ENCODE data around the gene COA7. TPM values are rescaled to one million over a fixed set of nuclear protein-coding genes. Genes with fewer than 3 reads are reported as not detected.
A peak's percentile ranks its signal among the peaks of the same experiment; 100 is the strongest.
"Not testable (repeated sequence)": the region's sequence is repeated elsewhere in the genome, so short reads cannot be mapped to it uniquely, and the experiment has no call there.

Gene COA7
- total RNA-seq, 1 donor from 2014 or later: 7.6 TPM

DNA sequence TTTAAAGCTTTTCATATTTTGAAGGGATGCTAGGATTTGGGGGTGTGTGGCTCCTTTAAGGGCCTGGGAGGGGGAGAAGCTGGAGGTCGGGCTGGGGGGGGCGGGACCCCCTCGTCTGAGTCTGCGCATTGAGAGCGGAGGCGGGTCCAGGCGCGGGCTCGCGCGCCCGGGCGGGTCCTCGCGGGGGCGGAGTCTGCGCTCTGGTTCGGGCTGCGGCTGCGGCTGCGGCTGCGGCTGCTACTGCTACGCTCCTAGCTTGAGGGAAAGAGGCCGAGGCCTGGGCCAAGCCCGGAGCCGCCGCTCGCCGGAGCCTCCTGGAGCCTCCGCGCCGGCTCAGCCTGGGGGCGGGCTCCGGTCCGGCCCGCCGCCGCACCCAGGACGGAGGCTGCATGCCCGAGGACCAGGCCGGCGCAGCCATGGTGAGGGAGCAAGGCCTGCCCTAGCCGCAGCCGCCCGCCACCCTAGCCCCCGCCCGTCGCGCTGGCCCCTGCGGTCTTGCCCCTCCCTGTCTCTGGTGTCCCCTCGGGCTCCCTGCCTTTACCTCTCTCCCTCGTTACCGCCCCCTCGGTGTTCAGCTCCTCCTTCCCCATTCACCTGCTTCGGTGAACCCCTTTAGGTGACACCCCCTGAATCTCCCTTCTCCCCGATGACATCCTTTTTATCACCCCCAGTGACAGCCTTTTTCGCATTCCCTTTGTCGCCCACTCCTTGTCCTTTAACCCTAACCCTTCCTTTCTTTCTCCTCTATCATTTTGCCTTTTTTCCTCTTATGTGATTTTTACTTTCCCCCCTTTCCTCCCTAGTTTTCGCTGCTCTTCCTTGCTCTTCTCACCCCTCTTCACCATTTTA lies 28.3 kb upstream of the COA7 start, which contains the start of gene ZYG11B:
Gene ZYG11B, plus strand, starts transcription at position 189 of the 849 bp plus-strand sequence. Its CDS starts 201 bp downstream, at position 390.
- intact Hi-C loops (cut with DNase I): loop anchor here (1.0 to 10.0 kb wide), 2 partner anchors 23 to 198 kb away; partner anchors contain the start of genes ECHDC2 and SCP2
- H3K27ac ChIP-seq: peak within 1 kb of the TSS; percentile 69 to 82
- H3K9me3 ChIP-seq: no peaks in the 10 kb centered on the region
- DNase-seq (ENCODE audit: low spot score in 2 of 2): peak; percentile 38 to 92
- peaks cover 7 to 8% of the 10 kb centered on the region in 2 donors for H3K4me1 ChIP-seq
- TF ChIP-seq, protein P1, sequence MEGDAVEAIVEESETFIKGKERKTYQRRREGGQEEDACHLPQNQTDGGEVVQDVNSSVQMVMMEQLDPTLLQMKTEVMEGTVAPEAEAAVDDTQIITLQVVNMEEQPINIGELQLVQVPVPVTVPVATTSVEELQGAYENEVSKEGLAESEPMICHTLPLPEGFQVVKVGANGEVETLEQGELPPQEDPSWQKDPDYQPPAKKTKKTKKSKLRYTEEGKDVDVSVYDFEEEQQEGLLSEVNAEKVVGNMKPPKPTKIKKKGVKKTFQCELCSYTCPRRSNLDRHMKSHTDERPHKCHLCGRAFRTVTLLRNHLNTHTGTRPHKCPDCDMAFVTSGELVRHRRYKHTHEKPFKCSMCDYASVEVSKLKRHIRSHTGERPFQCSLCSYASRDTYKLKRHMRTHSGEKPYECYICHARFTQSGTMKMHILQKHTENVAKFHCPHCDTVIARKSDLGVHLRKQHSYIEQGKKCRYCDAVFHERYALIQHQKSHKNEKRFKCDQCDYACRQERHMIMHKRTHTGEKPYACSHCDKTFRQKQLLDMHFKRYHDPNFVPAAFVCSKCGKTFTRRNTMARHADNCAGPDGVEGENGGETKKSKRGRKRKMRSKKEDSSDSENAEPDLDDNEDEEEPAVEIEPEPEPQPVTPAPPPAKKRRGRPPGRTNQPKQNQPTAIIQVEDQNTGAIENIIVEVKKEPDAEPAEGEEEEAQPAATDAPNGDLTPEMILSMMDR (IDR thresholded peaks at IDR 0.05): no peak
- no peaks in the 10 kb centered on the region for H3K36me3 ChIP-seq
- H3K27me3 ChIP-seq: no peaks in the 10 kb centered on the region
- H3K4me3 ChIP-seq: peak within 1 kb of the TSS; percentile 90 to 91

DNA sequence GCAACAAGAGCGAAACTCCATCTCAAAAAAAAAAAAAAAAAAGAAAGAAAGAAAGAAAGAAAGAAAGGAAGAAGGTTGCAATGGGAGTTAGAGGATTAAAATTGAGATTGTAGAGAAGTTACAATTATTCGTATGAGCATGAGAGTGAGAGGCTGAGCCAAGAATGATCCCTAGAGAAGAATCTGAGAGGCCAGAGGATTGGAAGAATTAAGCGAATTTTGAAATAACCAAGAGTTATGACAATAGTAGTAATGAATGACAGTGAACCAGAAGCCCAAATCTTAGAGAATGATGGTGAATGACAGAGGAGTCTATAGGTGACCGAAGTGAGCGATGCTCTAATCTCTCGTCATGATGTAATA lies 27.7 kb upstream of the COA7 start:
- Histone ChIP-seq H3K27ac (peak overlapping the region; percentile 45 to 69), H3K36me3 (no peaks in the 10 kb centered on the region), H3K27me3 (no peaks in the 10 kb centered on the region), H3K4me3 (peak overlapping the region; percentile 90 to 91), H3K9me3 (no peaks in the 10 kb centered on the region), H3K4me1 (peaks cover 7 to 8% of the 10 kb centered on the region in 2 donors)
- TF ChIP-seq, protein P1 (IDR thresholded peaks at IDR 0.05): no peak
- intact Hi-C loops (cut with DNase I): loop anchor here (1.0 to 10.0 kb wide), 2 partner anchors 23 to 199 kb away; partner anchors contain the start of genes ECHDC2 and SCP2
- DNase-seq (ENCODE audit: low spot score in 2 of 2): no peak

DNA sequence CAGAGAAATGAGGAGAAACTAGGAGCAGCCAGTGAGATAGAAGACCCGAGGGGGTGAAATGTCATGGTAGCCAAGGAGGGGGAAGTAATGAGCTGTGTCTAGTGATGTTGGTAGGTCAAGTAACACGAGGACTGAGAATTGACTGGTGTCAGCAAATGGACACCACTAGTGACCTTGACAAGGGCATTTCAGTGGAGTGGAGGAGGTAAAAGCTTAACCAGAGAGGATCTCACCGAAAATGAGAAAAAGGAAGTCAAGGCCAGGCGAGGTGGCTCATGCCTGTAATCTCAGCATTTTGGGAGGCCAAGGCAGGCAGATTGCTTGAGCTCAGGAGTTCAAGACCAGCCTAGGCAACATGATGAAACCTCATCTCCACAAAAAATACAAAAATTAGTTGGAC lies 25.1 kb upstream of the COA7 start:
- Histone ChIP-seq H3K27ac (no peak overlapping the region), H3K4me1 (peaks cover 3 to 7% of the 10 kb centered on the region in 2 donors), H3K27me3 (no peaks in the 10 kb centered on the region), H3K4me3 (no peak overlapping the region), H3K9me3 (no peaks in the 10 kb centered on the region), H3K36me3 (no peaks in the 10 kb centered on the region)
- intact Hi-C loops (cut with DNase I): loop anchor here (10.0 kb wide), 1 partner anchor 202 kb away; the partner anchor contains the start of genes ECHDC2 and SCP2
- TF ChIP-seq, protein P1 (IDR thresholded peaks at IDR 0.05): no peak
- DNase-seq (ENCODE audit: low spot score in 2 of 2): no peak

DNA sequence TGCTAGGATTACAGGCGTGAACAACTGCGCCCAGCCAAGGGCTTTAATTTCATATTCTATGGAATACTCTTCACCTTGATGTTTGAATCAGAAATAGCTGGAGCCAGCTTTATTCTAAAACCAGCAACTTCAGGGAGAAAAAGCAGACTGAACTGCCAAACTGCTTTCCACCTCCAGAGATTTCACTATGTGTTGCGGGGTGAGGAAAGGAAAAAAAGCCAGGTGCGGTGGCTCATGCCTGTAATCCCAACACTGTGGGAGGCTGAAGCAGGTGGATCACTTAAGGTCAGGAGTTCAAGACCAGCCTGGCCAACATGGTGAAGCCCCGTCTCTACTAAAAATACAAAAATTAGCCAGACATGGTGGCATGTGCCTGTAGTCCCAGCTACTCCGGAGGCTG lies 17.1 kb upstream of the COA7 start:
- intact Hi-C loops (cut with DNase I); DNase-seq (ENCODE audit: low spot score in 2 of 2); H3K4me1 ChIP-seq; H3K4me3 ChIP-seq; H3K9me3 ChIP-seq; H3K27me3 ChIP-seq; H3K36me3 ChIP-seq; H3K27ac ChIP-seq: not testable (repeated sequence)

DNA sequence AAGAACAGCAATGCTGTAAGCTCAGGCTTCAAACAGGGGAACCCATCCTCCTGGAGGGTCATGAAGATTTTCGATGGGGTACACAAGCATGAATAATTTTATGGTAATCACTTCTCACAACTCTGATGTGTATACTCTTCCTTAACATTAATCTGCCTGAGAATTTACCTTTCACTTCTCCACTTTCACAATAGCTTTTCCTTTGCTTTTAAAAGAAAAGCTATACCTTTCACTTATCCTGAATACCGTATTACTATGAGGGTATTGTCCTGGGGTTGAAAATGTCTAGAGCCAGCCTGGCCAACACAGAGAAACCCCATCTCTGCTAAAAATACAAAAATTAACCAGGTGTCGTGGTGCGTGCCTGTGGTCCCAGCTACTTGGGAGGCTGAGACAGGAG lies 15.4 kb upstream of the COA7 start:
- no peak for DNase-seq (ENCODE audit: low spot score in 2 of 2)
- H3K36me3 ChIP-seq: no peaks in the 10 kb centered on the region
- H3K27ac ChIP-seq: no peak overlapping the region
- H3K9me3 ChIP-seq: no peaks in the 10 kb centered on the region
- TF ChIP-seq, protein P1 (IDR thresholded peaks at IDR 0.05): no peak
- intact Hi-C loops (cut with DNase I): no loop called here
- no peak overlapping the region for H3K4me3 ChIP-seq
- no peaks in the 10 kb centered on the region for H3K4me1 ChIP-seq
- no peaks in the 10 kb centered on the region for H3K27me3 ChIP-seq

DNA sequence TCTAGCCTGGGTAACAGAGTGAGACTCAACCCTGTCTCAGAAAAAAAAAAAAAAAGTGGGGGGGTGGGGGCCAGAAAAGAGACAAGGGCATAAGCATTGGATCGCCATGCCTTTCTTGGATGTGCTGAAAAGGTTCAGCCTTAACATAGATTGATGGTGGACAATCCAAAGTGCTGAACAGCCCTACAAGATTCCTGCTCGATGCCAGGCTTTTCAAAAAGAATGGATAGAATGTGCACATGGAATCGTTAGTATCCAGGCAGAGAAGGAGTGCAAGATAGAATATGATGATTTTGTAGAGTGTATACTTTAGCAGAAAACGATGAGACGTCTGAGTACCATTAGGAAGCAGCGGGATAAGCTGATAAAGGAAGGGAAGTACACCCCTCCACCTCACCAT lies 10.9 kb upstream of the COA7 start:
- no peak overlapping the region for H3K4me3 ChIP-seq
- intact Hi-C loops (cut with DNase I): loop anchor here (10.0 kb wide), 2 partner anchors 486 to 564 kb away; partner anchors contain the start of genes CPT2 and ZFYVE9
- TF ChIP-seq, protein P1 (IDR thresholded peaks at IDR 0.05): no peak

More for the DNA sequence above, 10.9 kb upstream of the COA7 start:
- Histone ChIP-seq H3K9me3 (no peaks in the 10 kb centered on the region), H3K4me1 (no peaks in the 10 kb centered on the region), H3K27me3 (no peaks in the 10 kb centered on the region), H3K36me3 (no peaks in the 10 kb centered on the region), H3K27ac (no peak overlapping the region)
- DNase-seq (ENCODE audit: low spot score in 2 of 2): no peak

Measured in ascending aorta (tissue), 2 donors.